HG03571 (cell line): ENCODE data around the gene GCNT1.
"Not testable (repeated sequence)": the region's sequence is repeated elsewhere in the genome, so short reads cannot be mapped to it uniquely, and the experiment has no call there.

ENCODE experiments used
- ATAC-seq: cut with Tn5 transposase; IDR thresholded peaks from one replicate; pipeline ENCODE4 v1.9.1; 2021; ENCODE audit not compliant: unreplicated experiment

GCNT1 gene

GRCh38 chr9:76458903-76459693 is at the start of gene GCNT1:
TSS of gene GCNT1 (plus strand) at chr9:76459182. CDS start at chr9:76502382, 43,200 bp downstream.
- ATAC-seq, result peak; percentile 85

GRCh38 chr9:76412638-76413037 is 46.3 kb upstream of the GCNT1 start:
- no peak for ATAC-seq

- ATAC-seq, result no peak
These were observed 45.3 kb upstream of the GCNT1 start for GRCh38 chr9:76413658-76414057.

GRCh38 chr9:76414661-76415060 is 44.3 kb upstream of the GCNT1 start:
- peak; percentile 74 for ATAC-seq

- no peak for ATAC-seq
These were observed 43.8 kb upstream of the GCNT1 start for GRCh38 chr9:76415154-76415553.

- no peak for ATAC-seq
These were observed 43.3 kb upstream of the GCNT1 start for GRCh38 chr9:76415731-76416130.

- no peak for ATAC-seq
These were observed 41.6 kb upstream of the GCNT1 start for GRCh38 chr9:76417394-76417793.

- ATAC-seq, result no peak
These were observed 39.1 kb upstream of the GCNT1 start for GRCh38 chr9:76419782-76420380.

- ATAC-seq, result no peak
These were observed 35.5 kb upstream of the GCNT1 start for GRCh38 chr9:76423216-76424177.

- no peak for ATAC-seq
These were observed 34.5 kb upstream of the GCNT1 start for GRCh38 chr9:76424491-76424890.

GRCh38 chr9:76425677-76426453 is 33.1 kb upstream of the GCNT1 start:
- ATAC-seq, result no peak

- ATAC-seq, result no peak
These were observed 32.1 kb upstream of the GCNT1 start for GRCh38 chr9:76426807-76427419.

GRCh38 chr9:76431601-76432000 is 27.4 kb upstream of the GCNT1 start:
- no peak for ATAC-seq

GRCh38 chr9:76433406-76433805 is 25.6 kb upstream of the GCNT1 start:
- ATAC-seq, result no peak

GRCh38 chr9:76433836-76434235 is 25.1 kb upstream of the GCNT1 start:
- ATAC-seq, result no peak

- not testable (repeated sequence) for ATAC-seq
These were observed 24.1 kb upstream of the GCNT1 start for GRCh38 chr9:76434897-76435296.

- not testable (repeated sequence) for ATAC-seq
These were observed 21.8 kb upstream of the GCNT1 start for GRCh38 chr9:76437017-76437699.

GRCh38 chr9:76438841-76439588 is 20.0 kb upstream of the GCNT1 start:
- ATAC-seq, result peak; percentile 63
